GM12878 (cell line): ENCODE results near the gene BCLAF1.

Source experiments
- CBX5 ChIP-seq: sonication (generic); IDR thresholded peaks from 2 replicates; pipeline ENCODE4 v1.6.1; 2016; ENCODE audit warnings: low read depth, moderate library complexity, mild to moderate bottlenecking, inconsistent platforms
- EZH2 ChIP-seq: IDR thresholded peaks from 2 replicates; pipeline ENCODE4 v1.6.1; 2012; ENCODE audit warnings: low read depth, mild to moderate bottlenecking, control low read depth, inconsistent platforms, low read length, borderline replicate concordance; ENCODE audit not compliant: control insufficient read depth
- FOXM1 ChIP-seq: IDR thresholded peaks from 2 replicates; pipeline ENCODE4 v1.6.1; 2012; ENCODE audit warnings: low read depth, mild to moderate bottlenecking, inconsistent platforms, low read length, moderate library complexity
- GATAD2B ChIP-seq: fragments of 450-650 bp; conservative IDR thresholded peaks from 2 replicates; pipeline ENCODE4 v1.6.1; 2017; ENCODE audit warnings: low read depth, mild to moderate bottlenecking, moderate library complexity
- JUND ChIP-seq: IDR thresholded peaks from 2 replicates; pipeline ENCODE4 v1.6.1; 2012; ENCODE audit warnings: low read depth, mild to moderate bottlenecking, low read length, improper control_type of control experiment, moderate library complexity
- POLR2A ChIP-seq: IDR thresholded peaks from 2 replicates; pipeline ENCODE4 v1.6.1; 2011; ENCODE audit warnings: low read depth, mild to moderate bottlenecking, low read length
- SPI1 ChIP-seq: IDR thresholded peaks from 2 replicates; pipeline ENCODE4 v1.6.1; 2011; ENCODE audit warnings: low read depth, mild to moderate bottlenecking, low read length, moderate library complexity, borderline replicate concordance; ENCODE audit not compliant: insufficient read depth
- TAF1 ChIP-seq: IDR thresholded peaks from 2 replicates; pipeline ENCODE4 v1.6.1; 2011; ENCODE audit warnings: mild to moderate bottlenecking, low read depth, low read length, borderline replicate concordance
- TF ChIP-seq, protein P1 (sequence below): IDR thresholded peaks from 2 replicates; pipeline ENCODE4 v1.6.1; 2012; ENCODE audit warnings: low read depth, low read length, improper control_type of control experiment
- TF ChIP-seq, protein P2 (sequence below): fragments of 450-650 bp; IDR thresholded peaks from 2 replicates; pipeline ENCODE4 v1.6.1; 2018; ENCODE audit warnings: mild to moderate bottlenecking, low read depth, moderate library complexity; ENCODE audit not compliant: partially characterized antibody

DNA sequence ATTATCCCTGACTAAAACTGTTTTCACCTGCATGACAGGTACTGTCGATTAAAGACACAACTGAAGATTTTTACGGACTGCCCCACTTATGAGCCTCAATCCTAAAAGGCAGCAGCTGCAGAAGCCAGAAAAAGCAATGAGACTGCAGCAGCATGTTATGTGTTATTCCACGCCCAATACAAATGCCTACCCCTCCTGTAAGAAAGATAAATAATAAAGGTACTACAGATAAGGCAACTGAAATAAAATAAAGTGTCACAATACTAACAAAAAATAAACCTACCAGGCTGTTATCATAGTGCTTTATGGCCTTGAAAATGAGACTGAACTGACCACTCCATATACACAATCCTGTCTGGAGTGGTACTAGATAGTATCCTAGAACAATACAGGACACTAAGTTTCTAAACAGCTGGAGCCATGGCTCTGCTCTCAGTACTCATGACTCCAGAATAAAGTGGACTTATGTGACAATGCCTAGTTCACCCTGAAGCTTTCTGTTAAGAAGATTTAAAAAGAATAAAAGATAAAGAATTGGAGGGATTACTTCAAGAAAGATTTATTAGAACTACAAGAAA is 9.5 kb downstream of the BCLAF1 start:
- TF ChIP-seq SPI1: no peak
- TF ChIP-seq GATAD2B: no peak
- no peak for TF ChIP-seq POLR2A
- TF ChIP-seq FOXM1: no peak
- TF ChIP-seq, protein P1, sequence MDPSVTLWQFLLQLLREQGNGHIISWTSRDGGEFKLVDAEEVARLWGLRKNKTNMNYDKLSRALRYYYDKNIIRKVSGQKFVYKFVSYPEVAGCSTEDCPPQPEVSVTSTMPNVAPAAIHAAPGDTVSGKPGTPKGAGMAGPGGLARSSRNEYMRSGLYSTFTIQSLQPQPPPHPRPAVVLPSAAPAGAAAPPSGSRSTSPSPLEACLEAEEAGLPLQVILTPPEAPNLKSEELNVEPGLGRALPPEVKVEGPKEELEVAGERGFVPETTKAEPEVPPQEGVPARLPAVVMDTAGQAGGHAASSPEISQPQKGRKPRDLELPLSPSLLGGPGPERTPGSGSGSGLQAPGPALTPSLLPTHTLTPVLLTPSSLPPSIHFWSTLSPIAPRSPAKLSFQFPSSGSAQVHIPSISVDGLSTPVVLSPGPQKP: no peak
- TF ChIP-seq, protein P2, sequence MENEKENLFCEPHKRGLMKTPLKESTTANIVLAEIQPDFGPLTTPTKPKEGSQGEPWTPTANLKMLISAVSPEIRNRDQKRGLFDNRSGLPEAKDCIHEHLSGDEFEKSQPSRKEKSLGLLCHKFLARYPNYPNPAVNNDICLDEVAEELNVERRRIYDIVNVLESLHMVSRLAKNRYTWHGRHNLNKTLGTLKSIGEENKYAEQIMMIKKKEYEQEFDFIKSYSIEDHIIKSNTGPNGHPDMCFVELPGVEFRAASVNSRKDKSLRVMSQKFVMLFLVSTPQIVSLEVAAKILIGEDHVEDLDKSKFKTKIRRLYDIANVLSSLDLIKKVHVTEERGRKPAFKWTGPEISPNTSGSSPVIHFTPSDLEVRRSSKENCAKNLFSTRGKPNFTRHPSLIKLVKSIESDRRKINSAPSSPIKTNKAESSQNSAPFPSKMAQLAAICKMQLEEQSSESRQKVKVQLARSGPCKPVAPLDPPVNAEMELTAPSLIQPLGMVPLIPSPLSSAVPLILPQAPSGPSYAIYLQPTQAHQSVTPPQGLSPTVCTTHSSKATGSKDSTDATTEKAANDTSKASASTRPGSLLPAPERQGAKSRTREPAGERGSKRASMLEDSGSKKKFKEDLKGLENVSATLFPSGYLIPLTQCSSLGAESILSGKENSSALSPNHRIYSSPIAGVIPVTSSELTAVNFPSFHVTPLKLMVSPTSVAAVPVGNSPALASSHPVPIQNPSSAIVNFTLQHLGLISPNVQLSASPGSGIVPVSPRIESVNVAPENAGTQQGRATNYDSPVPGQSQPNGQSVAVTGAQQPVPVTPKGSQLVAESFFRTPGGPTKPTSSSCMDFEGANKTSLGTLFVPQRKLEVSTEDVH: no peak
- TF ChIP-seq JUND: no peak
- TF ChIP-seq TAF1: no peak
- no peak for TF ChIP-seq CBX5
- TF ChIP-seq EZH2: no peak
